ENCODE results near the gene FBH1.

- TF ChIP-seq CTCF (IDR thresholded peaks at IDR 0.05): no peak
- no peak for TF ChIP-seq POLR2A (IDR thresholded peaks at IDR 0.05)
Measured at GRCh38 chr10:5893321-5893720, 3.3 kb downstream of the FBH1 start.

All from right lobe of liver (tissue), 4 donors.